PC-9 (cell line): ENCODE measurements around the gene STRA6.

Experiments
- CTCF ChIP-seq: fragments of 200-600 bp; sonication (generic); conservative IDR thresholded peaks from 2 replicates; pipeline ENCODE4 v1.6.1; 2017; ENCODE audit warnings: mixed run types, antibody characterized with exemption, mild to moderate bottlenecking, moderate library complexity
- EZH2 ChIP-seq: fragments of 200-600 bp; sonication (generic); IDR thresholded peaks from 2 replicates; pipeline ENCODE4 v1.8.0; 2017; ENCODE audit warnings: antibody characterized with exemption, low read depth

- no peak for TF ChIP-seq CTCF
- TF ChIP-seq EZH2, result no peak
Observed at GRCh38 chr15:74208901-74209559, 6.4 kb upstream of the STRA6 start.
